GM18505 (cell line): ENCODE data around the gene NR6A1.
"Not testable (repeated sequence)": the region's sequence is repeated elsewhere in the genome, so short reads cannot be mapped to it uniquely, and the experiment has no call there.

Experiments used
- ATAC-seq: cut with Tn5 transposase; IDR thresholded peaks from one replicate; pipeline ENCODE4 v1.9.1; 2021; ENCODE audit not compliant: unreplicated experiment
- POLR2A ChIP-seq: IDR thresholded peaks from 4 replicates; pipeline ENCODE4 v1.6.1; 2011; ENCODE audit warnings: borderline replicate concordance; ENCODE audit not compliant: insufficient read depth, insufficient read length; ENCODE audit errors: extremely low read depth

NR6A1 gene

DNA sequence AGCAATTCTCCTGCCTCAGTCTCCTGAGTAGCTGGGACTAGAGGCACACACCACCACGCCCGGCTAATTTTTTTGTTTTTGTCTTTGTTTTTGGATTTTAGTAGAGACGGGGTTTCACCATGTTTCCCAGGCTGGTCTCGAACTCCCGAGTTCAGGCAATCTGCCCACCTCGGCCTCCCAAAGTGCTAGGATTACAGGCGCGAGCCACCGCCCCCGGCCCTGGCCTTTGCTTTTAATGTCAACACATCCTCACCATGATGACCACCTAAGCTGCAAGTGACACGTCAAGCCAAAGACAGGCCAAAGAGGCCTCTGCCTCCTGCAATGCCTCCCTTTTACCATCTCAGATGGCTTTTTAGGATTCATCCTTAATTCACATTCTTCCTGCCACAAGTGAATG is 142.4 kb downstream of the NR6A1 start:
- ATAC-seq = no peak
- TF ChIP-seq POLR2A = no peak

DNA sequence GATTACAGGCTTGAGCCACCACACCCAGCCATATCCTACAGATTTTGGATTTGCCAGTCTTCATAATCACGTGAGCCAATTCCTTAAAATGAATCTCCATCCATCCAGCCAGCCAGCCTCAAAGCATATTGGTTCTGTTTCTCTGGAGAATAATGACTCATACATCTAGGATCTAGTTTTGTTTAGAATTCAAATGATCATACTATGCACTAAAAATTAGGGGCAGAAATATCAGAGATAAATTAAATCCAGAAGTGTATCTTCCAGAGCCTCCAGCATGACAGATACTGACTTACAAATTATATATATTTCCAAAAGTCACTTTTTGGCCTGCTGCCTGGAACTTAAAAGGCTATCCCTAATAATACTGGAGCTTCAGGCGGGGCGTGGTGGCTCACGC is 144.8 kb downstream of the NR6A1 start:
- no peak for TF ChIP-seq POLR2A
- no peak for ATAC-seq

DNA sequence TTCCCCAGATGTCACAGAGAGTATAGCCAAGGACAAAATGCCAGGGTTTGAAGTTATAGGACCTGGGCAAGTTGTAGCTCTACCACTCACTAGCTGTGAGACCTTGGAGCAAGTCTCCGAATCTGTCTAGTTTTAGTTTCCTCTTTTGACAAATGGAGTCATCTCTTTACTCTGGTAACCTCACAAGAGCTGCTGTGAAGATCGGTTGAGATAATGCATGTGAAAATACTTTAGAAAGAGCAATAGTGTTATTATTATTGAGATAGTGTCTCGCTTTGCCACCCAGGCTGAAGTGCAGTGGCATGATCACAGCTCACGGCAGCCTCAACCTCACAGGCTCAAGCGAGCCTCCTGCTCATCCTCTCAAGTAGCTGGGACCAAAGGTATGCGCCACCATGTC is 146.0 kb downstream of the NR6A1 start:
- ATAC-seq = no peak
- TF ChIP-seq POLR2A = no peak

DNA sequence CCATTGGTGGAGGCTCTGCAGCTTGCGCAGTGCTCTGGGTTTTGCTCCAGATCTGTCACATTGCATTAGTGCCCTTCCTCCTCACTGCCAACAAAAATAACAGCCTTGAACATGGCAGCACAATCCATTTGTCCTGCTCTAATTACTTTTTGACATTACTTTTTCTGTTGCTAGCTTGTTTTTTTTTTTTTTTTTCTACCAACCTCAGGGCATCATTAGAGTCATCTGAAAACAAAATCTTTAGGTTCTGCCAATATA is 146.4 kb downstream of the NR6A1 start:
- TF ChIP-seq POLR2A = no peak
- ATAC-seq = no peak

DNA sequence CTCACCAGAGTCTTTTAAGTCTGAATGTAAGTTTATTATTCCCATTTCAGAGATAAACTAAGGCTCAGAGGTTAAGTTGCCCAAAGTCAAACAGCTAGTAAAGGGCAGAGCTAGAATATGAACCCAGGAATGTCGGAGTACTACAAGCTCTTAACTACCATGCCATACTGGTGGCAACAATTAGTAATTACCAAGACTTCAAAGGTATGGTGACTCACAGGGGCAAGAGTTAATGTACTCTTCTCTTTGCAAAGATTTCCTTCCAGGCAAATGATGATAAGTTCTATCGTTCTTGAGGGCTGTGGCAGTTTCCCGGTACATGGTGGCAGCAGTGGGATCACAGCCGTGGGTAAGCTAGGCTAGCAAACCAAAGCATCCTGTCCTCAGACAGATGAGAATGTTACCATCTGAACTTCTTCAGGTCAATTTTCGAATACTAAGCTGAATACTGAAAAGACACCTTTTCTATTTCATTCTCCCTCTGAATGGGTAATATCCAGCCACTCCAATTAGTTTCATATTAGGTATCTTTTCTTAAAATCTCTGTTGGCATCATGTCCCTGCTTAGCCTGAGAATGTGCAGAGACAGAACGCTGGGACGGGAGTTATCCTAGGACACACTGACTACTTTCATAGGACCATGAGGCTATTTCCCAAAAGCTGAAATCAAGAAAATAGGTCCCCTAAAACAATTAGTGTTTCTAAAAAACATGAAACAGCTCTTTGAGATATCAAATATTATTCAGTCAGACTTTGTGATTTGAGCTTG is 147.0 kb downstream of the NR6A1 start:
- TF ChIP-seq POLR2A = no peak
- ATAC-seq = no peak

DNA sequence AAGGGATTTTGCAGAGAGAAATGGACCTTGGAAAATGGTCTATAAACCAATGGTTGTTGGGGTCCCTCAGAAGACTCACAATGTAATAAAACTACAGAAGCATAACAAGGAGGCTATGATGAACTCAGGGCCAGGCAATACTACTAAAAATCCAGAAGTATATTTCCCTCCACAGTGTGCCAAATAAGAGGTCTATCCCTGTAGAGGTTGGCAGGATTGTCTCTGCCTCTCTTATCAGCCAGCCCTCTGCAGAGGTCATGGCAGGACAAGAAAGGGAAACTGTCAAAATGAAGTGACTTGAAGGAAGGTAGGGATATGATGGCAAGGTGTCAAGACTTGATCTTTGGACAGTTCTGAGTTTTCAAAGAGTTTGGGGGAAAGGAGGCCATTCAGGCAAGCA is 148.2 kb downstream of the NR6A1 start:
- no peak for TF ChIP-seq POLR2A

DNA sequence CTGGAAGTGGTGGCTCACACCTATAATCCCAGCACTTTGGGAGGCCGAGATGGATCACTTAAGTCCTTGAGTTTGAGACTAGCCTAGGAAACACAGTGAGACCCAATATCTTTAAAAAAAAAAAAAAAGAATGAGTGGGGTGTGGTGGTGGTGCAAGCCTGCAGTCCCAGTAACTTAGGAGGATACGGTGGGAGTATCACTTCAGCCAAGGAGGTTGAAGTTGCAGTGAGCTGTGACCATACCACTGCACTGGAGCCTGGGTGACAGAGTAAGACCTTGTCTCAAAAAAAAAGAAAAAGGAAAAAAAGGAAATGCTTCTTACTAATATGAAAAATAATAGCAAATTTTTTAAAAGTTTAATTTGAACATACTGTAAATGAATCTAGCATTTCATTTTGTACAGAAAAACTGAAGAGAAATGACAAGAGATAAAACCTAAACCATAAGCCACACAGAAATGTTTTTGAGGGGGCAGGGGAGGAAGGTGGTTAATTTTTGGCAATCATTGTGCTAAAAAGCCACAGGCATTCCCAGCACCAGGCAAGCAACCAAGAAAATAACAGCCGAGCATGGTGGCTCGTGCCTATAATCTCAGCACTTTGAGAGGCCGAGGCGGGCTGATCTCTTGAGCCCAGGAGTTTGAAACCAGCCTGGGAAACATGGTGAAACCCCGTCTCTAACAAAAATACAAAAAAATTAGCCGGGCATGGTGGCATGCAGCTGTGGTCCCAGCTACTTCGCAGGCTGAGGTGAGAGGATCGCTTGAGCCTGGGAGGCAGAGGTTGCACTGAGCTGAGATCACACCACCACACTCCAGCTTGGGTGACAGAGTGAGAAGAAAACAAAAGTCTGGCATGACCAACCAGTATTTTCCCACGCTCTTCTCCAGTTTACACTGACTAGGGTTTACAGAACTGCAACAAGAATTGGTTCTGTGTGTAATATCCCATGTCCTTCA is 149.5 kb downstream of the NR6A1 start:
- TF ChIP-seq POLR2A = no peak
- ATAC-seq = no peak

More for the DNA sequence above, 148.2 kb downstream of the NR6A1 start:
- no peak for ATAC-seq

DNA sequence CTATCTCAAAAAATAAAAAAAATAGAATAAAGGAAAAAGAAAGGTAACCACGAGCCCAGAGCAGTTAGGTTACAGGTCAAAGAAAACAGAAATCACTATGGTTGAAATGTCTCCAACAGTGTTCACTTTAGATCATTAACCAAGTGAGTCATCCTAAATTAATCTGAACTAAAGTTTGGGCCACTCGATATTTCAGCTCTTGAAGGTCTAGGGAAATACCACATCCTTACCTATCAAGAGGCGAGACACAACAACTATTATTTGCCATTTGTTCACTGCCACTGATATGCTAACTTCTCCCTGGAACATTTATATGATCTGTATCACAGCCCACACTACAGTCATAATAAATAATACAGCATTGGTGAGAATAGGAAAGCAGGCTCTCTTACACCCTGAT is 152.6 kb downstream of the NR6A1 start:
- no peak for TF ChIP-seq POLR2A
- ATAC-seq = no peak

DNA sequence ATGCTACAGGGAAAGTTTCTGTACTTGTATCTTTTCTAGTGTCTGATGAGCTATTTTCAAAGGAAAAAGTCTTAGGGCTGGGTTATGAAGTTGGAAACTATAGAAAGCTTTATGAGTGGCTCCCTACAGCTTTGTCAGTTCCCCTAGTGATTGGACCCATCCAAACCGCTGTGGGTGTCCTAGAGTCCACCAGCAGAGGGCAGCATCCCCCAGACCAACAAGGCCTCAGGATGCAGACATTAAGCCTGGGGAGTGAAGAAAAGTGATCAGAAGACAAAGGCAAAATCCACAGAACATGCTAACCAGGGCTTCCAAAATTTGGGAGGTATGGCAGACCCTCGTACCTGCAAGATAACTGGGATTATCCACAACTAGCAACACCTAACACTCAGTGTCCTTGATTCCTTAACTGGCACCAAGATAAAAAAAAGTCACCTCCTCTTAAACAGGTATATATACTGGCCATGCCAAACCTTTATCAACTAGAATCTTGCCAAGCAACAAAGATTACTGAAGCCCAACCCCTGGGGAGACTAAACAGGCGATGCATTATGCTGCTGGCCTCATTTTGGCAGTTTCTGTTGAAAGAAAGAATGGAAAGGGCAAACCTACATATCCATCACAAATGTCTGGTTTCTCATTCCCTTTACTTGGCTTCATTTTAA is 153.5 kb downstream of the NR6A1 start:
- no peak for ATAC-seq
- TF ChIP-seq POLR2A = no peak

DNA sequence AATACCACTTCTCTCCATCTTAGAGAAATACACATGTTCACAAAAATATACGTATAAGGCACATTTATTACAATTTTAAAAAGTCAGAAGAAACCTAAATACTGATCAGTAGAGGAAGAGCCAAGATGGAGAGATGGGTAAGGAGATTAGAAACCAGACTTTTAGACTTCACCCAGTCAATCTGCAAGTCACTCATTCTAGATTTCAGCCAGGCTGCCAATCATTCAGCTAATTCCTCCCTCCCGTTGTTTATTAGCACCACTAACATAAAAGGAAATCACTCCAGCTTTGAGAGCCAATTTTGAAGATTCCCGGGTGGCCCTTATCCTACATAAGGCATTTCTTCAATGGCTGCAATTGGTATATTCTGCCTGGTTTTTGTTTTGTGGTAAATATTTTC is 154.2 kb downstream of the NR6A1 start:
- ATAC-seq = no peak
- TF ChIP-seq POLR2A = no peak

DNA sequence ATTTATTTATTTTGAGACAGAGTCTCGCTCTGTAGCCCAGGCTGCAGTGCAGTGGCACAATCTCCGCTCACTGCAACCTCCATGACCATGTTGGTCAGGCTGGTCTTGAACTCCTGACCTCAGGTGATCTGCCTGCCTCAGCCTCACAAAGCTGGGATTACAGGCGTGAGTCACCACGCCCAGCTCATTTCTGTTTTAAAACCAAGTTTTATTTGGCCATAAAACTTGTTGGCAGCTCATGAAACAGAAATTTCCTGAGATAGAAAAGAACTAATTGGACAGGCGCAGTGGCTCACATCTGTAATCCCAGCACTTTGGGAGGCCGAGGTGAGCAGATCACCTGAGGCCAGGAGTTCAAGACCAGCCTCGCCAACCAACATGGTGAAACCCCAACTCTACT is 155.3 kb downstream of the NR6A1 start:
- not testable (repeated sequence) for ATAC-seq

DNA sequence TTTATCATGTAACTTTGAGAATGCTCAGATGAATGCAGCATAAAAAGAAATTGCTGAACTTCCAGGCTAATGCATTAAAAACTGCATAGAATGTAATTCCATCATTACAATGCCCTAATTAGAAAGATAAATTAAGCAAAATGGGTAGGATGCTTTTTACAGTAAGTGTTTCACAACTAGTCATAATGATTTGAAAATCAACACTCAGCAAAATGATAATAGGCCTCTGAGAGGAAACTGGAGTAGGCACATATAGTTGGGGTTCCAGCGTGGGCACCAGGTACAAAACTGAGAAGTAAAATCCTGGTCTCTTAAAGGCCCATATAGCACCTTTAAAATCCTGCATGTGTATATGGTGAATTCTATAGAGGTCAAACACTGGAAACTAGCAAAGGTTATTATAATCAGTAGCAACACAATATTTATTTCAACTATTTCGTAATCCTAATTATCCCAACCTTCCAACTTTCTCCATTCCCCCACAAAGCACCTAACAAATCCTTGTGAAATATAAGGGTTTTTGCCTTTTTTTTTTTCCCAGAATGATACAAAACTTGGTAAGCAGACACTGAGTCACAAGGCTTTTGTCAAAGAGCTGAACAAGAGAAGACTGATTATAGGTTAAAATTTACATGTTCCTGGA is 155.9 kb downstream of the NR6A1 start:
- ATAC-seq = no peak

DNA sequence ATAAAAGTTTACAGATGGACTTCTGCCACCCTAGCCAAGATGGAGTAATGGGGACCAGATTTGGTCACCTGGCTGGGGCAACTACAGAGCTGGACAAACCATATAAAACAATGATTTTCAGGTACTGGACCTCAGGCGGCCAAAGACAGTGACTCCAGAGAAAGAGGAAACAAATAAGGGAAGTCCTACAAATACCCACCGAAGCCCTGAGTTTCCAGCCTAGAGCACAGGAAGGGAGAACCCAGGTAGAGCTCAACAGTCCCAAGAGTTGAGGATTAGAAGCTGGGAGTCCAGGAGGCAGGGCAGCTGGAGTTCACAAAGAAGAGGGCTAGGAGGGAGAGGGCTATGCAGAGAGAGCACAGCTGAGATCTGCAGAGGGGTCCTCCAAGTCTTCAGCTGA is 157.3 kb downstream of the NR6A1 start:
- no peak for ATAC-seq

More for the DNA sequence above, 155.9 kb downstream of the NR6A1 start:
- no peak for TF ChIP-seq POLR2A

More for the DNA sequence above, 157.3 kb downstream of the NR6A1 start:
- no peak for TF ChIP-seq POLR2A
